Esophagus squamous epithelium (tissue), 4 donors: ENCODE data around the gene ADAMTSL1.

ENCODE experiments used
- POLR2A ChIP-seq, 4 donors: fragments of 450-650 bp; IDR thresholded peaks; one replicate each; pipeline ENCODE4 v1.6.1; 2017; ENCODE audit warnings: antibody characterized with exemption in 4 of 4, mild to moderate bottlenecking in 4 of 4, moderate library complexity in 3 of 4
- TF ChIP-seq, protein P1 (sequence below), 6 experiments: fragments of 450-650 bp in 4 of 6; fragments of 200-600 bp in 2 of 6; sonication (generic) in 2 of 6; IDR thresholded peaks; one replicate each; pipeline ENCODE4 v1.5.1; 2016 to 2019; ENCODE audit warnings: antibody characterized with exemption in 6 of 6, mild to moderate bottlenecking in 4 of 6, moderate library complexity in 4 of 6

DNA sequence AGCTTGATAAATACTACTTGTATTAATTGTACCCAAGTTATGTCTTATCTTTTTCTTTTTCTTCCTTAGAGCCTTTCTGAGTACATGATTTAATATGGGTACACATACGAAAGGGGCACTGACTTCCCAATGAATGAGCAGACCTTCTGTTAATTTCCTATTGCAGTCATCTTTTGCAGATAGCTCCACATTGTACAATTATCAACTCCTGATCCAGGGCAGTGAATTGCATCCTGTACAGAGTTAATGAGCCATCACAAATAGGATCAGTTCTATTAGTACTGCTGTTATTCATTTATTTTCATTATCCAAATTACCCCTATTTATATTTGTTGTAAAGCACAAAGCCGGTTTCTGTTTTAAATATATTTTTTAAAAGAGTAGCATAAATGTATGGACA lies 105.6 kb downstream of the ADAMTSL1 start:
- TF ChIP-seq, protein P1, sequence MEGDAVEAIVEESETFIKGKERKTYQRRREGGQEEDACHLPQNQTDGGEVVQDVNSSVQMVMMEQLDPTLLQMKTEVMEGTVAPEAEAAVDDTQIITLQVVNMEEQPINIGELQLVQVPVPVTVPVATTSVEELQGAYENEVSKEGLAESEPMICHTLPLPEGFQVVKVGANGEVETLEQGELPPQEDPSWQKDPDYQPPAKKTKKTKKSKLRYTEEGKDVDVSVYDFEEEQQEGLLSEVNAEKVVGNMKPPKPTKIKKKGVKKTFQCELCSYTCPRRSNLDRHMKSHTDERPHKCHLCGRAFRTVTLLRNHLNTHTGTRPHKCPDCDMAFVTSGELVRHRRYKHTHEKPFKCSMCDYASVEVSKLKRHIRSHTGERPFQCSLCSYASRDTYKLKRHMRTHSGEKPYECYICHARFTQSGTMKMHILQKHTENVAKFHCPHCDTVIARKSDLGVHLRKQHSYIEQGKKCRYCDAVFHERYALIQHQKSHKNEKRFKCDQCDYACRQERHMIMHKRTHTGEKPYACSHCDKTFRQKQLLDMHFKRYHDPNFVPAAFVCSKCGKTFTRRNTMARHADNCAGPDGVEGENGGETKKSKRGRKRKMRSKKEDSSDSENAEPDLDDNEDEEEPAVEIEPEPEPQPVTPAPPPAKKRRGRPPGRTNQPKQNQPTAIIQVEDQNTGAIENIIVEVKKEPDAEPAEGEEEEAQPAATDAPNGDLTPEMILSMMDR (IDR thresholded peaks at IDR 0.05), result no peak
- no peak for TF ChIP-seq POLR2A (IDR thresholded peaks at IDR 0.05)
